Activated gamma-delta T cell treated with anti-CD3 and anti-CD28 coated beads, Interleukin-2, amount 50 U/mL, for 16 hours (primary cell): ENCODE measurements around the gene NOL9.

Experiments
- DNase-seq: peaks from one replicate; pipeline ENCODE4 v3.0.0-alpha.2; 2020; ENCODE audit warnings: low read depth

The NOL9 gene

DNA sequence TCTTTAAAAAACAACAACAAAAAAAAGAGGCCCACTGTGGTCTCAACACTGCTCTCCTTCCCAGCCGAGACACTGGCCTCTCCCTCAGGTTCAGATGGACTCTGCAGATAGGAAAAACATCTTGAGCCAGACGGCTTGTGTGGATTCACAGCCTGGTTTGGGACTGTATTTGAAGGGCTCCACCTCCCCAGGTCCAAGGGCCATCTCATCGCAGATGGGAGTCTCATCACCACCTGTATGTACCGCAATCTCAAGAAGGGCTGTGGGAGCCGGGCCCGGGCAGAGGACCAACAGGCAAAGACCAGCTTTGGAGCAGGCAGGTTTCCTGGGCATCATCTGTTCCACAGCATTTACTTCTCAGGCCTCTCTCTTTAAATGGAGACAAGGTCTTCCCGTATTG lies 35.7 kb upstream of the NOL9 start:
- no peak for DNase-seq

DNA sequence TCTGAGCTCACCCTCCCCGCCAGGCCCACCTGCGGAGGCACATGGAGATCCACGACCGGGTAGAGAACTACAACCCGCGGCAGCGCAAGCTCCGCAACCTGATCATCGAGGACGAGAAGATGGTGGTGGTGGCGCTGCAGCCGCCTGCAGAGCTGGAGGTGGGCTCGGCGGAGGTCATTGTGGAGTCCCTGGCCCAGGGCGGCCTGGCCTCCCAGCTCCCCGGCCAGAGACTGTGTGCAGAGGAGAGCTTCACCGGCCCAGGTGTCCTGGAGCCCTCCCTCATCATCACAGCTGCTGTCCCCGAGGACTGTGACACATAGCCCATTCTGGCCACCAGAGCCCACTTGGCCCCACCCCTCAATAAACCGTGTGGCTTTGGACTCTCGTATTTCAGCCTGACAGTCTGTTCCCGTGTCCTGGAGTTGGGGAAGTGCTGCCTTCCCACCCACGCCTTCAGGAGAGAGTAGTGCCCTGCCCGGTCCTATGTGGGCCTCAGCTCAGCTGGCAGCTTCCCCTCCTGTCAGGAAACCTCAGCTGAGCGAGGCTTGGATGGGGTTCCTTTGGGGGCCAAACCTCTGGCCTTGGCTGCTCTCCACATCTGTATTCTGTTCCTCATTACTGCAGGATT lies 34.7 kb upstream of the NOL9 start:
- DNase-seq, result no peak

DNA sequence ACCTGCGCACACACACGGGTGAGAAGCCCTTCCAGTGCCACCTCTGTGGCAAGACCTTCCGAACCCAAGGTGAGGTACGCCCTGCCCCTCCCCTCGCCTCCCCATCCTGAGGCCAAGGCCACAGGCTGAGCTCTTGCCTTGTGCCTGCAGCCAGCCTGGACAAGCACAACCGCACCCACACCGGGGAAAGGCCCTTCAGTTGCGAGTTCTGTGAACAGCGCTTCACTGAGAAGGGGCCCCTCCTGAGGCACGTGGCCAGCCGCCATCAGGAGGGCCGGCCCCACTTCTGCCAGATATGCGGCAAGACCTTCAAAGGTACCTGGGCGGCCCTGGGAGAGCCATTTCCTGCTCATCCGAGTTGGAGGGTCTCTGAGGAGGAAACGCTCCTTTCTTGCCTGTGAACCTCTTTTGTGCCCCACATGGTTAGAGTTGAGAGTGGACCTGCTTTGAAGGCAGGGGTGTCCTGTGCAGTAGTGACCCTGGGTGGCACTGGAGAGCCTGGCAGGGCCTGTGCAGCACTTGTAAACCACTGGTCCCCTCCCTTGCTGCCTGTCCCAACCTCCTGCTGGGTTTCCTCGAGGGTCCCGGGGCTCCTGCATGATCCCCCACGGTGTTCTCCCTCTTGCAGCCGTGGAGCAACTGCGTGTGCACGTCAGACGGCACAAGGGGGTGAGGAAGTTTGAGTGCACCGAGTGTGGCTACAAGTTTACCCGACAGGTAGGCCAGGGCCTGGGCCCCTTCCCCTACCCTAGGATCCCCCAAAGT lies 34.0 kb upstream of the NOL9 start:
- DNase-seq, result no peak

DNA sequence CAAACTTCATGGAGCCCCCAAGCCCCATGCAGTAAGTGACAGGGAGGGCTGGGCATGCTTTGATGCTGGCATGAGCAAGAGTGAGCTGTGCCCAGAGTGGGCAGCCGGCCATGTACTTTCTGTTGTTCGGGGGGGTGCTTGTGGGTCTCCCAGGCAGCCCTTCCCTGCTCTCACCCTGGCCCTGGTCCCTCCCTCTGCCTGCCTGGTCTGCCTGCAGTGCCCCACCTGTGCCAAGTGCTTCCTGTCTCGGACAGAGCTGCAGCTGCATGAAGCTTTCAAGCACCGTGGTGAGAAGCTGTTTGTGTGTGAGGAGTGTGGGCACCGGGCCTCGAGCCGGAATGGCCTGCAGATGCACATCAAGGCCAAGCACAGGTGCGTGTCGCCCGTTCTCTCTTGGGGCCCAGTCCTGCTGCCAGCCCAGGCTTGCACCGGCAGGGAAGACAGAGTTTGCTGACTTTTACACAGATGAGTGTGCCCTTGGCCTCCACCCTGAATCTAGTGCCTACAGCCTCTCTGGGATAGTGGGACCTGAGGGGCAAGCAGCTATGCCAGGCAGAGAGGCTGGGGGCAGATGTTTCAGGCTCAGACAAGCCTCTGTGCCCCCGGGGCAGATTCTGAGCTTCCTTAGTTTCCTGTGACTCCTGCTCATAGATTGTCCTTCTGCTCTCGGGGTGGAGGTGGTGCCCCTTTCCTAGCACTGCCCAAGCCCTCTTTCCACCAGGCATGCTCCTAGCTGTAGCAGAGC lies 33.1 kb upstream of the NOL9 start:
- DNase-seq, result no peak

DNA sequence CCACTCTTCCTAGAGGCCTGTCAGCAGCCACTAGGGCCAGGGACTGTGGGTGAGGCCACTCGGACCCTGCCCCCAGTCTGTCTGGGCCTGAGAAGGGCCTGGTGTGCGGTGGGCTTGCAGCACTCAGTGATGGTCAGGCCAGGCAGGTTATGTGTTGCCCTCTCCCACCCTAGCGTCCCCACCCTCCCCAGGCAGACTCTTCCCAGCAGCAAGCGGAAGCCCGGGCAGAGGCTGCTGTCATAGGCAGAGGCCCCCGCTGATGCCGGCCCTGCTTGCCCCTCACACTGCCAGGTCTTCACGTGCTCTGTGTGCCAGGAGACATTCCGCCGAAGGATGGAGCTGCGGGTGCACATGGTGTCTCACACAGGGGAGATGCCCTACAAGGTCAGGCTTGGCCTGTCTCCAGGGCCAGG lies 32.1 kb upstream of the NOL9 start:
- no peak for DNase-seq

DNA sequence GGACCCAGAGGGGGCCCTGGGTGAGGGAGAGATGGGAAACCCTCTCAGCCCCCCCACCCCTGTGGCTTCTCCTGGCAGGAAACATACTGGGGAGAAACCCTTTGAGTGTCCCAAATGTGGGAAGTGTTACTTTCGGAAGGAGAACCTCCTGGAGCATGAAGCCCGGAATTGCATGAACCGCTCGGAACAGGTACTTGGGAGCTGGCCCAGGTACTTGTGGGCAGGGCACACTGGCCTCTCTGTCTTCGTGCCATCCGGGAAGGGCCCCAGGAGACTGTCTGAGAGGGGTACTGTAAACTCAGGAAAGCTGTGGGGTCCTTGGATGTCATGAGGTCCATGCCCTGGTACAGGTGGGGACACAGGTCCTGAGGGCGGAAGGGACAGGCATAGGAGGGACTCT lies 31.5 kb upstream of the NOL9 start:
- no peak for DNase-seq

DNA sequence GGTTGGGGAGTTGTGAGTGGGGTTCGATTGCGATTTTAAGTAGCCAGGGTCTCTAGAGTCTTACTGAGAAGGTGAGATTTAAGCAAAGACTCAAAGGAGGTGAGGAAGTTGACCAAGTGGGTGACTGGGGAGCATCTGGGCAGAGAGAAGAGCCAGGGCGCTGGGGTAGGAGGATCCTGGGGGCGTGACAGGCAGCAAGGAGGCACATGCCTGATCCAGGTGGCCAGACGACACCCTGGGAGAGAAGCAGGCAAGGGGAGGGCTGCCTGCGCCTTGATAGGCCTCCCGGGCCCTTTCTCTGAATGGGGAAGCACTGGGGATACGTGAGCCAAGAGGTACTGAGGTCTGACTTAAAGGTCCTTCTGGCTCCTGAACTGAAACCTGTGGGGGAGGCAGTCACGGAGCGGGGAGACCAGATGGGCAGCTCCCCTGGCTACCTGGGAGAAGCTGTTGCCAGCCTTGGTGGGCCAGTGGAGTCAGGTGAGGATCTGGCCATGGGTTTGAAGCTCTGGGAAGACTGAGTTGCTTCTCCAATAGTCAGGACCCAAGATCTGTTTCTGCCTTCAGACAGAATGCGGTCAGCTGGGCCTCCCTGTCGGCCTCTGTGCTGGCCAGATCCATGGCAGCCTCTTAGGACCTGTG lies 30.9 kb upstream of the NOL9 start:
- no peak for DNase-seq

DNA sequence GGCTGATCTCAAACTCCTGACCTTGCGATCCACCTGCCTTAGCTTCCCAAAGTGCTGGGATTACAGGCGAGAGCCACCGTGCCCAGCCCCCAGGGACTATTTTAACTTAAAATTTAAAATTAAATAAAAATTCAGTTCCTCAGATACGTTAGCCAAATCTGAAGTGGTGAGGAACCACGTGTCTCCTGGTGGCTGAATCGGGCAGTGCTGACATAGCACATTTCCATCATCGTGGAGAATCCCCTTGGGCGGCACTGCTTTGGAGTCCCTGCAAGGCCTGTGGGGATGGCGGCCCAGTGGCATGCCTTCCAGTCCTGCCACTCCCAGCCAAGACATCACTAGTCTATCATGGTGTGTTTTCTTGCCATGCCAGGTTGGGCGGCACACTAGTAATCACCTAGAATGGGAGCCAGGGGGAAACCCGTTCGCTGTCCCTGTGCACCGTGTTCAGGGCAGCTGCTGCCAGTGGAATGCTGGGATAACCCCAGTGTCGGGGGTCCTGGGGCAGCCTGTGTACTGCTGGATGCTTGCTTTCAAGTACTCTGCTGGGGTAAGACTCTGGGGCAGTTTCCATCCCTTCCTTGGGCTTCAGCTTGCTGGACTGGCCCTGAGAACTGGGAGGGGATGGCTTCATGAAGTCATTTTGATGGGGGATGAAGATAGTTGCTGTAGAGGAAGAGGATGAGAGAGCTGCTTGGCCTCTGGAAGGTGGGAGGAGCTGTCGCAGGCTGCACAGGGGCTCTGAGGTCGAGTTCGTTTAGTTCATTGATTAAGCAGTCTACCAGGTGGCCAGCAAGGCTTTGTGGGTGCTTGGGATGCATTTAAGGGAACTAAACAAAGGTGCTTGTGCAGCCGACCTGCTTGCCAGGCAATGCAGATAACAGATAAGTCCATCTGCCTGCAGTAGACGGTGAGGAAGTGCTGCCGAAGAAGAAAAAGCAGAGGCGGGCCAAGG lies 30.1 kb upstream of the NOL9 start:
- no peak for DNase-seq

DNA sequence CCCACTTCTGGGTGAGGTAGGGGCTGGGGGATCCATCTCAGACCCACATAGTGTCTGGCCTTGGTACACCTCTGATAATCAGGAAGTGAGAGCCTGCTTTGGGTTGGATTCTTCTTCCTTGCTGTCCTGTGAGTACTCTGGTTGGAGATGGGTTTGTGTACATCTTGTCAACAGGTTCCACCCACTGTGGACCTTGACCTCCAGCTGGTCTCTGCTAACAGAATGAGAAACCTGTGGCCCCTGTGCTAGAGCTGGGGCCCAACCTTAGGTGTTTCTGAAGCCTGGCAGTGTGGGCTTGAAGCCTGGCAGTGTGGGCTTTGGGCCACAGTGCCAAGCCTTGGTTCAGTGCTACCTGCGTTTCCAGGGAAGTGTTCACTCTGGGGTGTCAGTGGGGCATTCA lies 28.1 kb upstream of the NOL9 start:
- no peak for DNase-seq

DNA sequence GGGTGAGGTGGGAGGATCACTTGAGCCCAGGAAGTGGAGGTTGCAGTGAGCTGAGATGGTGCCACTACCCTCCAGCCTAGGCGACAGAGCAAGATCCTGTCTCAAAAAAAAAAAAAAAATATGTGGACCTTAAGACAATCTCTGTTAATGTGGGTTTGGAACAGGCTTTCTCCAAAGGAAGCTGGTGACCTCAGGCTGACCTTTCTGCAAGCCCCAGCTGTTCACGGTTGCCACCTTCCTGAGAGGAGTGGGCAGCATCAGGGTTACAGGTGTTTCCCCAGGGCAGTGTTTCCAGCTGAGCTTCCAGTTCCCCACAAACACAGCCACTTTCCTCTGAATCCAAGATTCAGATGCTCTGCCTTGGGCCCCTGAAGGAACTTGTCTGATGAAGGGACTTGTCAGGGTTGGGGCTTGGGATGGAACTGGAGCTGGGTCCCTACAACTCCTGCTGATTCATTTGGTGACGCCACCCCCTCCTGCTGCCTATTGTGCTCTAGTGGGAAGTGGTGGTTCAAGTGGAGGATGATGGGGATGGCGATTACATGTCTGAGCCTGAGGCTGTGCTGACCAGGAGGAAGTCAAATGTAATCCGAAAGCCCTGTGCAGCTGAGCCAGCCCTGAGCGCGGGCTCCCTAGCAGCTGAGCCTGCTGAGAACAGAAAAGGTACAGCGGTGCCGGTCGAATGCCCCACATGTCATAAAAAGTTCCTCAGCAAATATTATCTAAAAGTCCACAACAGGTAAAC lies 27.4 kb upstream of the NOL9 start:
- no peak for DNase-seq

DNA sequence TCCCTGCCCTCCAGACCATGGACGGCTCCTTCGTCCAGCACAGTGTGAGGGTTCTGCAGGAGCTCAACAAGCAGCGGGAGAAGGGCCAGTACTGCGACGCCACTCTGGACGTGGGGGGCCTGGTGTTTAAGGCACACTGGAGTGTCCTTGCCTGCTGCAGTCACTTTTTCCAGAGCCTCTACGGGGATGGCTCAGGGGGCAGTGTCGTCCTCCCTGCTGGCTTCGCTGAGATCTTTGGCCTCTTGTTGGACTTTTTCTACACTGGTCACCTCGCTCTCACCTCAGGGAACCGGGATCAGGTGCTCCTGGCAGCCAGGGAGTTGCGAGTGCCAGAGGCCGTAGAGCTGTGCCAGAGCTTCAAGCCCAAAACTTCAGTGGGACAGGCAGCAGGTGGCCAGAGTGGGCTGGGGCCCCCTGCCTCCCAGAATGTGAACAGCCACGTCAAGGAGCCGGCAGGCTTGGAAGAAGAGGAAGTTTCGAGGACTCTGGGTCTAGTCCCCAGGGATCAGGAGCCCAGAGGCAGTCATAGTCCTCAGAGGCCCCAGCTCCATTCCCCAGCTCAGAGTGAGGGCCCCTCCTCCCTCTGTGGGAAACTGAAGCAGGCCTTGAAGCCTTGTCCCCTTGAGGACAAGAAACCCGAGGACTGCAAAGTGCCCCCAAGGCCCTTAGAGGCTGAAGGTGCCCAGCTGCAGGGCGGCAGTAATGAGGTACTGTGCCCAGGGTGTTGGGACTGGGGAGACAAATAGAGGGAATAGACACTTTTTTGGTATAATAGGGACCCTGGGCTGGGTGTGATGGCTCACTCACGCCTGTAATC lies 26.5 kb upstream of the NOL9 start:
- DNase-seq, result no peak

DNA sequence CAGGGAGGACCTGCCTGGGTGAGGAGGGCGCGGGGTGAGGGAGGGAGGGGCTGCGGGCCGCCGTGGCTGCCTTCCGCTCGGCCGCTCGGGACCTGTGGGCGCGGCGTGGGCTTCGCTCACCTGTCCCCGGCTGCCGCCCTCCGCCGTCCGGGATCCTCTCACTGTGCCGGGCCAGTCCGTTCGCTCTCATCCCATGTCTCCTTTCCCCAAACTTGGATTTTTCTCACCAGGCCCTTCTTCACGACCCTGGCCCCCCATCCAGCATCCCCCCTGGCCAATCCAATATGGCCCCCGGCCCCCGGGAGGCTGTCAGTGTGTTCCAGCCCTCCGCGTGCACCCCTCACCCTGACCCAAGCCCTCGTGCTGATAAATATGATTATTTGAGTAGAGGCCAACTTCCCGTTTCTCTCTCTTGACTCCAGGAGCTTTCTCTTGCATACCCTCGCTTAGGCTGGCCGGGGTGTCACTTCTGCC lies 25.8 kb upstream of the NOL9 start:
- DNase-seq, result no peak

DNA sequence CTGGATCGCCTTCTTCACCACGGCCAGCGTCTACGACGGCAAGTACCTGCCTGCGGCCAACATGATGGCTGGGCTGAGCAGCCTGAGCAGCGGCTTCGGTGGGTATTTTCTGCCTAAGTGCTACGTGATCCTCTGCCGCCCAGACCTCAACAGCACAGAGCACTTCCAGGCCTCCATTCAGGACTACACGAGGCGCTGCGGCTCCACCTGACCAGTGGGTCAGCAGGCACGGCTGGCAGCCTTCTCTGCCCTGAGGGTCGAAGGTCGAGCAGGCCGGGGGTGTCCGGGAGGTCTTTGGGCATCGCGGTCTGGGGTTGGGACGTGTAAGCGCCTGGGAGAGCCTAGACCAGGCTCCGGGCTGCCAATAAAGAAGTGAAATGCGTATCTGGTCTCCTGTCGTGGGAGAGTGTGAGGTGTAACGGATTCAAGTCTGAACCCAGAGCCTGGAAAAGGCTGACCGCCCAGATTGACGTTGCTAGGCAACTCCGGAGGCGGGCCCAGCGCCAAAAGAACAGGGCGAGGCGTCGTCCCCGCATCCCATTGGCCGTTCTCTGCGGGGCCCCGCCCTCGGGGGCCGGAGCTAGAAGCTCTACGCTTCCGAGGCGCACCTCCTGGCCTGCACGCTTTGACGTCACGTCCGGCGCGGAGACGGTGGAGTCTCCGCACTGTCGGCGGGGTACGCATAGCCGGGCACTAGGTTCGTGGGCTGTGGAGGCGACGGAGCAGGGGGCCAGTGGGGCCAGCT lies 25.2 kb upstream of the NOL9 start, which contains the start of gene ZBTB48:
TSS of gene ZBTB48 (plus strand) at position 621 of the 745 bp plus-strand sequence. CDS start 616 bp downstream, outside the sequence.
- DNase-seq, result peak; percentile 94

DNA sequence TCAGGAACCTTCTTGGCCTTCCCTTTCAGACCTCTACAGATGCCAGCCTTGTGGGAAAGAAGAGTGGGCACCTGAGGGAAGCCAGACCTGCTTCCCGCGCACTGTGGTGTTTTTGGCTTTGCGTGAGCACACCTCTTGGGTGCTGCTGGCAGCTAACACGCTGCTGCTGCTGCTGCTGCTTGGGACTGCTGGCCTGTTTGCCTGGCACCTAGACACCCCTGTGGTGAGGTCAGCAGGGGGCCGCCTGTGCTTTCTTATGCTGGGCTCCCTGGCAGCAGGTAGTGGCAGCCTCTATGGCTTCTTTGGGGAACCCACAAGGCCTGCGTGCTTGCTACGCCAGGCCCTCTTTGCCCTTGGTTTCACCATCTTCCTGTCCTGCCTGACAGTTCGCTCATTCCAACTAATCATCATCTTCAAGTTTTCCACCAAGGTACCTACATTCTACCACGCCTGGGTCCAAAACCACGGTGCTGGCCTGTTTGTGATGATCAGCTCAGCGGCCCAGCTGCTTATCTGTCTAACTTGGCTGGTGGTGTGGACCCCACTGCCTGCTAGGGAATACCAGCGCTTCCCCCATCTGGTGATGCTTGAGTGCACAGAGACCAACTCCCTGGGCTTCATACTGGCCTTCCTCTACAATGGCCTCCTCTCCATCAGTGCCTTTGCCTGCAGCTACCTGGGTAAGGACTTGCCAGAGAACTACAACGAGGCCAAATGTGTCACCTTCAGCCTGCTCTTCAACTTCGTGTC lies 24.5 kb upstream of the NOL9 start:
- DNase-seq, result no peak

DNA sequence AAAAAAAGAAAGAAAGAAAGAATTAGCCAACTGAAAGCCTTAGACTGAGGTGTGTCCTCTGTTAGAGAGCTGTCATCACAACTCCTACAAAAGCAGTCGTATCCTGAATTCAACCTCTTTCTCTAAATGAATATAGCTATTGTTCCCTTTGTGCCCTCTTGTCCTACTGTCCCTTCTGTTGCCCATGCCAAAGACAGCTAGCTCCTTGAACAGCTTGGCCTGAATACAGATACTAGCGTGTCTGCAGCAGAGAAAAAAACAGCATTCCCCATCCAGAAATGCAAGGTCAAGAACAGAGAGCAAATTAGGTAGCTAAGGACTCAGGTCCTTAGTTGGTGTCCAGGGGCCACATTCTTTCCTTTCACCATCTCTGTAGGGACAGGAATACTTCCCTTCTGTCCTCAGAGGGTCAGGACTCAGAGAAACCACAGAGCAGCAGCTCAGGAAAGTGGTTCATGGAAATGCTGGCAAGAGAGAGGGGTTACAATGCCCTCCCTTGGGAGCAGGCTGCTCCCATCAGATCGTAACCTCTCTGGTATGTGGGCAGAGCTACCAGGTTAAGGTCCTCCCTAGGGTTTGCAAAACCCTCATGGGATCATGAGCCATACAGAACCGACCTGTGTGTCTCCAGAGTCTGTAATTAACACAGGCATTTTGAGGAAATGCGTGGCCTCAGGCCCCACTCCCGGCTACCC lies 23.7 kb upstream of the NOL9 start:
- no peak for DNase-seq

DNA sequence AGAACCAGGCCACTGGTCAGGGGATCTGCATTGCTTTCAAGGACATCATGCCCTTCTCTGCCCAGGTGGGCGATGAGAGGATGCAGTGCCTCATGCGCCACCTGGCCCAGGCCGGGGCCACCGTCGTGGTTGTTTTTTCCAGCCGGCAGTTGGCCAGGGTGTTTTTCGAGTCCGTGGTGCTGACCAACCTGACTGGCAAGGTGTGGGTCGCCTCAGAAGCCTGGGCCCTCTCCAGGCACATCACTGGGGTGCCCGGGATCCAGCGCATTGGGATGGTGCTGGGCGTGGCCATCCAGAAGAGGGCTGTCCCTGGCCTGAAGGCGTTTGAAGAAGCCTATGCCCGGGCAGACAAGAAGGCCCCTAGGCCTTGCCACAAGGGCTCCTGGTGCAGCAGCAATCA lies 20.5 kb upstream of the NOL9 start:
- DNase-seq, result no peak

DNA sequence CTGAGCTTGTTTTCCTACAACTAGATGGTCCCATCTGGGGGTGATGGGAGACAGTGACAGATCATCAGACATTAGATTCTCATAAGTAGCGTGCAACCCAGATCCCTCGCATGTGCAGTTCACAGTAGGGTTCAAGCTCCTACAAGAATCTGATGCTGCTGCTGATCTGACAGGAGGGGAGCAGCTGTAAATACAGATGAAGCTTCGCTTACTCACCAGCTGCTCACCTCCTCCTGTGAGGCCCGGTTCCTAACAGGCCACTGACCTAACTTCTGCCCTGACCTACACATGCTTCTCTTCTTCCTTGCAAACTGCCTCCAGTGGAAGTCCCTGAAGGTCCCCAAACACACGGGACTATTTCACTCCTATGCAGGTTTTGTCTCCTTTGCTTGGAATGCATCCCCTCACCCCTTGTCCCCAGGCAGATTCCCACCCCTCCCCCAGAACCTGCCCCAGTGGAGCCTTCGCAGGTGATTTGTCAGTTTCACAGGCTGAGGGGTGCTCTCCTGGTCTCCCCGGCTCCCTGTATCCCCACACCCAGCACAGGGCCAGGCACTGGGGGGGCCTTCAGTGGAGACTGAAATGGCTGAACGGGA lies 19.8 kb upstream of the NOL9 start:
- DNase-seq, result no peak
